PC-3 (cell line): ENCODE results near the gene RNF141. TPM values are rescaled to one million over a fixed set of nuclear protein-coding genes. Genes with fewer than 3 reads are reported as not detected.

Experiments
- ATAC-seq: fragments of 200-7000 bp; cut with Tn5 transposase; 2 replicates; pipeline ENCODE4 v1.9.1; 2020; ENCODE audit warnings: mild to moderate bottlenecking, moderate library complexity
- BruUV-seq: library from RNA; stranded (reverse); fragments of 400-500 nt; replicated peaks from 2 replicates; lab custom pipeline; 2021; lab: Mats Ljungman, UMichigan
- CTCF ChIA-PET: fragments of 300-600 bp; sonication (Branson Sonifier 250); formaldehyde crosslinking; loops from one replicate; lab custom pipeline; 2022; ENCODE audit warnings: antibody characterized with exemption; lab: Charles Lee
- POLR2A ChIA-PET: fragments of 300-600 bp; sonication (Branson Sonifier 250); formaldehyde crosslinking; loops from one replicate; lab custom pipeline; 2022; ENCODE audit warnings: antibody characterized with exemption; ENCODE audit not compliant: unreplicated experiment; lab: Charles Lee
- DNase-seq: peaks from one replicate; pipeline ENCODE4 v3.0.0-alpha.2; 2015
- H2AFZ ChIP-seq: fragments of 300-600 bp; sonication (generic); 2 replicates; pipeline ENCODE4 v1.6.0; 2016; ENCODE audit warnings: antibody characterized with exemption, low read length
- H3F3A ChIP-seq: fragments of 300-600 bp; sonication (generic); one replicate; pipeline ENCODE4 v1.6.0; 2017; ENCODE audit warnings: antibody characterized with exemption, low read length, control low read depth, mild to moderate bottlenecking; ENCODE audit not compliant: unreplicated experiment
- H3K27ac ChIP-seq: fragments of 300-600 bp; sonication (generic); 2 replicates; pipeline ENCODE4 v1.5.1; 2016; ENCODE audit warnings: mild to moderate bottlenecking, low read length
- H3K27me3 ChIP-seq: fragments of 300-600 bp; sonication (generic); 2 replicates; pipeline ENCODE4 v1.6.1; 2016; ENCODE audit warnings: low read length, mixed read lengths
- H3K36me3 ChIP-seq: fragments of 300-600 bp; sonication (generic); 2 replicates; pipeline ENCODE4 v1.6.1; 2016; ENCODE audit warnings: low read depth, mixed run types, low read length, mixed read lengths
- H3K4me1 ChIP-seq: fragments of 300-600 bp; sonication (generic); 2 replicates; pipeline ENCODE4 v1.5.1; 2016; ENCODE audit warnings: low read length; ENCODE audit not compliant: insufficient read depth
- H3K4me2 ChIP-seq: fragments of 300-600 bp; sonication (generic); 2 replicates; pipeline ENCODE4 v1.6.0; 2016; ENCODE audit warnings: low read length
- H3K4me3 ChIP-seq: fragments of 300-600 bp; sonication (generic); 2 replicates; pipeline ENCODE4 v1.5.1; 2016; ENCODE audit warnings: mild to moderate bottlenecking, low read length, mixed read lengths
- H3K79me2 ChIP-seq: fragments of 300-600 bp; sonication (generic); 2 replicates; pipeline ENCODE4 v1.6.1; 2017; ENCODE audit warnings: low read length, mixed read lengths
- H3K9ac ChIP-seq: fragments of 300-600 bp; sonication (generic); 2 replicates; pipeline ENCODE4 v1.6.0; 2016; ENCODE audit warnings: mild to moderate bottlenecking, low read length
- H3K9me2 ChIP-seq: fragments of 300-600 bp; sonication (generic); replicated peaks from 2 replicates; pipeline ENCODE4 v1.6.1; 2016; ENCODE audit warnings: mixed run types, low read length, mixed read lengths
- H3K9me3 ChIP-seq: fragments of 300-600 bp; sonication (generic); 2 replicates; pipeline ENCODE4 v1.6.1; 2016; ENCODE audit warnings: low read length, mixed read lengths
- H4K20me1 ChIP-seq: fragments of 300-600 bp; sonication (generic); 2 replicates; pipeline ENCODE4 v1.6.1; 2016; ENCODE audit warnings: low read length, mixed read lengths
- EZH2 ChIP-seq: fragments of 300-600 bp; sonication (generic); IDR thresholded peaks from one replicate; pipeline ENCODE4 v1.6.1; 2017; ENCODE audit warnings: antibody characterized with exemption, mild to moderate bottlenecking, low read length; ENCODE audit not compliant: unreplicated experiment
- EZH2phosphoT487 ChIP-seq: fragments of 300-600 bp; sonication (generic); IDR thresholded peaks from 2 replicates; pipeline ENCODE4 v1.6.1; 2018; ENCODE audit warnings: mild to moderate bottlenecking, antibody characterized with exemption, low read length, borderline replicate concordance
- intact Hi-C: fragments of 100-400 bp; cut with micrococcal nuclease; formaldehyde crosslinking; loops from 2 replicates; pipeline ENCODE4 v1.9.0; 2023
- total RNA-seq: library from RNA; depleted of rRNA; stranded (reverse); fragments of >200 nt; gene quantifications from 2 replicates; pipeline ENCODE4 v1.2.3, GENCODE V29; 2014
- TF ChIP-seq, protein P1 (sequence below): fragments of 300-600 bp; sonication (generic); conservative IDR thresholded peaks from 2 replicates; pipeline ENCODE4 v1.5.1; 2017; ENCODE audit warnings: antibody characterized with exemption, low read depth, mild to moderate bottlenecking, low read length

RNF141 gene
- total RNA-seq, 1 experiment from 2014 or later, result 13.8 TPM

DNA sequence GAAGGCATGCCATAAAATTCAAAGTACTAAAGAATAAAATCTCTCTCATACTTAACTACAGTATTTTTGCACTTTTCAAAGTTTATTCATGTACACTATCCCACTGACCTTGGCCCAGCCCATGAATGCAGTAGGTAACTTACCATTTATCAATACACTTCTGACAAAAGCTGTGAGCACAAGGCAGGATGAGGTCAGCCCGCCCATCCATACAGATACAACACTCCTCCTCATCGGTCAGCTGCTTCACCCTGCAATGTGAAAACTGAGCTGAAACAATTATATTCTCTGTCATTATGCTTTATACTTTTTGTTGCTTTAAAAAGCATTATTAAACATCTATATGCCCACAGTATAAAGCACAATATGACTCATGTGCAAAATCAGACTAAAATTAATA, 22.1 kb downstream of the RNF141 start:
- no peak overlapping the region for H3K27ac ChIP-seq
- no peaks in the 10 kb centered on the region for H4K20me1 ChIP-seq
- no peaks in the 10 kb centered on the region for H3K4me1 ChIP-seq
- intact Hi-C loops, result no loop called here
- no peak overlapping the region for H3K4me2 ChIP-seq
- CTCF ChIA-PET, result no interaction called here
- no peak overlapping the region for H2AFZ ChIP-seq
- POLR2A ChIA-PET, result no interaction called here
- DNase-seq (no peak), ATAC-seq (no peak)
- no peaks in the 10 kb centered on the region for H3F3A ChIP-seq
- H3K36me3 ChIP-seq, result no peaks in the 10 kb centered on the region; the same call in 1 of the 2 replicates
- no peaks in the 10 kb centered on the region for H3K9me2 ChIP-seq
- no peak overlapping the region for H3K9ac ChIP-seq
- no peaks in the 10 kb centered on the region for H3K9me3 ChIP-seq
- H3K27me3 ChIP-seq, result no peaks in the 10 kb centered on the region
- H3K4me3 ChIP-seq, result no peak overlapping the region
- no peaks in the 10 kb centered on the region for H3K79me2 ChIP-seq
- no TSS peak for BruUV-seq
- TF ChIP-seq EZH2phosphoT487, result no peak
- TF ChIP-seq EZH2, result no peak
- TF ChIP-seq, protein P1, sequence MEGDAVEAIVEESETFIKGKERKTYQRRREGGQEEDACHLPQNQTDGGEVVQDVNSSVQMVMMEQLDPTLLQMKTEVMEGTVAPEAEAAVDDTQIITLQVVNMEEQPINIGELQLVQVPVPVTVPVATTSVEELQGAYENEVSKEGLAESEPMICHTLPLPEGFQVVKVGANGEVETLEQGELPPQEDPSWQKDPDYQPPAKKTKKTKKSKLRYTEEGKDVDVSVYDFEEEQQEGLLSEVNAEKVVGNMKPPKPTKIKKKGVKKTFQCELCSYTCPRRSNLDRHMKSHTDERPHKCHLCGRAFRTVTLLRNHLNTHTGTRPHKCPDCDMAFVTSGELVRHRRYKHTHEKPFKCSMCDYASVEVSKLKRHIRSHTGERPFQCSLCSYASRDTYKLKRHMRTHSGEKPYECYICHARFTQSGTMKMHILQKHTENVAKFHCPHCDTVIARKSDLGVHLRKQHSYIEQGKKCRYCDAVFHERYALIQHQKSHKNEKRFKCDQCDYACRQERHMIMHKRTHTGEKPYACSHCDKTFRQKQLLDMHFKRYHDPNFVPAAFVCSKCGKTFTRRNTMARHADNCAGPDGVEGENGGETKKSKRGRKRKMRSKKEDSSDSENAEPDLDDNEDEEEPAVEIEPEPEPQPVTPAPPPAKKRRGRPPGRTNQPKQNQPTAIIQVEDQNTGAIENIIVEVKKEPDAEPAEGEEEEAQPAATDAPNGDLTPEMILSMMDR, result no peak

DNA sequence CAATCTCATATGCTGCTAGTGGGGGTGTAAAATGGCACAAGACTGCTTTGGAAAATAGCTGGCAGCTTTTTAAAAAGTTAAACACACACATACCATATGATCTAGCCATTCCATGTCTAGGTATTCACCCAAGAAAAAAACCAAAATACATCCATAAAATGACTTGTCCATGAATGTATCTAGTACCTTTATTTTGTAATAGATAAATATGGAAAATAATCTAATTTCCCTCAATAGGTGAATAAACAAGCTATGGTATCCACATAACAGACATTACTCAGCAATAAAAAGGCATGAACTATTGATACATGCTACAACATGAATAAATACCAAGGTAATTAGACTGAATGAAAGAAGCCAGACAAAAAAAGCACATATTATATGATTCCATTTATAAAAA, 22.9 kb downstream of the RNF141 start:
- H3K79me2 ChIP-seq, result no peaks in the 10 kb centered on the region
- CTCF ChIA-PET, result no interaction called here
- no peak for DNase-seq
- no peaks in the 10 kb centered on the region for H3K27me3 ChIP-seq
- ATAC-seq, result no peak
- intact Hi-C loops, result no loop called here
- no peaks in the 10 kb centered on the region for H3K9me2 ChIP-seq
- no peaks in the 10 kb centered on the region for H3F3A ChIP-seq
- no peak for TF ChIP-seq EZH2
- TF ChIP-seq EZH2phosphoT487, result no peak
- TF ChIP-seq, protein P1, result no peak
- H3K9ac ChIP-seq, result no peak overlapping the region
- no peaks in the 10 kb centered on the region for H4K20me1 ChIP-seq
- H3K36me3 ChIP-seq, result no peaks in the 10 kb centered on the region; the same call in 1 of the 2 replicates
- H3K4me1 ChIP-seq, result no peaks in the 10 kb centered on the region
- no peak overlapping the region for H2AFZ ChIP-seq
- no peak overlapping the region for H3K27ac ChIP-seq
- H3K9me3 ChIP-seq, result no peaks in the 10 kb centered on the region
- BruUV-seq, result no TSS peak
- H3K4me3 ChIP-seq, result no peak overlapping the region
- POLR2A ChIA-PET, result no interaction called here
- H3K4me2 ChIP-seq, result no peak overlapping the region

DNA sequence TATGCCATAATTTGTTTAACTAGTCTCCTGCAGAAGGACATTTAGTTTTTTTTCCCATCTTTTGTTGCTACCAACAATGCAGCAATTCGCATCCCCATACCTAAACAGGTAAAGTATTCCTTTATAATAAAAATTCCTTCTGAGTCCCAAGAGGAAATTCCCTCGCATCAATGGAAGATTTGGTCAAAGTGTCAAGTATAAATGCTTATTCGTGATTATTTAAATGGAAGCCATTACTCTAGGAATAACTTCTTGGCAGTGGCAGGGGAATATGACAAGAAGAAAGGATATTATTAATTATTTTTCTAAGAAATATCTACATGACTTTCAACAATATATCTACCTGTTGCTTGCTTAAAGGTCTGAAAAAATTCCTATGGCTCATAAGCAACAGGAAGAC, 25.6 kb downstream of the RNF141 start:
- ChIA-PET CTCF (no interaction called here), POLR2A (no interaction called here)
- no peak overlapping the region for H3K4me2 ChIP-seq
- no peaks in the 10 kb centered on the region for H3K9me2 ChIP-seq
- BruUV-seq, result no TSS peak
- peaks cover 6% of the 10 kb centered on the region; the same call in 1 of the 2 replicates for H3K36me3 ChIP-seq
- H3F3A ChIP-seq, result no peaks in the 10 kb centered on the region
- TF ChIP-seq EZH2phosphoT487, result no peak
- TF ChIP-seq, protein P1, result no peak
- TF ChIP-seq EZH2, result no peak
- no peaks in the 10 kb centered on the region for H3K27me3 ChIP-seq
- no peaks in the 10 kb centered on the region for H4K20me1 ChIP-seq
- H3K9me3 ChIP-seq, result no peaks in the 10 kb centered on the region
- H3K4me3 ChIP-seq, result no peak overlapping the region
- intact Hi-C loops, result loop anchor here (2.0 kb wide), 1 partner anchor 109 kb away; no protein-coding TSS in a partner anchor
- DNase-seq (no peak), ATAC-seq (no peak)
- no peaks in the 10 kb centered on the region for H3K79me2 ChIP-seq
- H2AFZ ChIP-seq, result no peak overlapping the region
- no peak overlapping the region for H3K27ac ChIP-seq
- H3K4me1 ChIP-seq, result no peaks in the 10 kb centered on the region
- no peak overlapping the region for H3K9ac ChIP-seq
